Esophagus (tissue), 2 donors: ENCODE data around the gene NKX1-2. TPM values are rescaled to one million over a fixed set of nuclear protein-coding genes. Genes with fewer than 3 reads are reported as not detected.
"Not testable (repeated sequence)": the region's sequence is repeated elsewhere in the genome, so short reads cannot be mapped to it uniquely, and the experiment has no call there.

Experiments used
- H3K27ac ChIP-seq, 2 donors: one replicate each; pipeline ENCODE4 v1.5.1; 2013; ENCODE audit warnings: low read depth in 2 of 2, mild to moderate bottlenecking in 2 of 2, inconsistent platforms in 1 of 2, low read length in 1 of 2, moderate library complexity in 1 of 2
- H3K27me3 ChIP-seq, 2 donors: one replicate each; pipeline ENCODE4 v1.6.1; 2013; ENCODE audit warnings: low read length in 2 of 2, control low read depth in 1 of 2, mild to moderate bottlenecking in 1 of 2; ENCODE audit not compliant: insufficient read depth in 2 of 2, control insufficient read depth in 1 of 2
- H3K36me3 ChIP-seq, 2 donors: one replicate each; pipeline ENCODE4 v1.6.1; 2013; ENCODE audit warnings: low read length in 1 of 2; ENCODE audit not compliant: control insufficient read depth in 2 of 2, insufficient read depth in 2 of 2
- H3K4me1 ChIP-seq, 2 donors: one replicate each; pipeline ENCODE4 v1.6.1; 2013; ENCODE audit warnings: low read length in 1 of 2; ENCODE audit not compliant: control insufficient read depth in 2 of 2, insufficient read depth in 2 of 2
- H3K4me3 ChIP-seq, 2 donors: one replicate each; pipeline ENCODE4 v1.5.1; 2013; ENCODE audit warnings: low read length in 2 of 2, mild to moderate bottlenecking in 2 of 2, low read depth in 1 of 2, moderate library complexity in 1 of 2
- H3K9me3 ChIP-seq, 2 donors: one replicate each; pipeline ENCODE4 v1.6.1; 2013; ENCODE audit warnings: mild to moderate bottlenecking in 2 of 2, low read depth in 1 of 2, low read length in 1 of 2, moderate library complexity in 1 of 2; ENCODE audit not compliant: control insufficient read depth in 2 of 2, insufficient read depth in 1 of 2
- WGBS, 2 donors: extraction: QIAGEN DNeasy Blood & Tissue Kit; methylation state at CpG; one replicate each; pipeline ENCODE4 v1.1.7; 2013; 5-methylcytosine and 5-hydroxymethylcytosine counted together
- polyA plus RNA-seq, 2 donors: library from polyadenylated mRNA; stranded (reverse); fragments of 200-250 nt; gene quantifications; one replicate each; pipeline ENCODE4 v1.2.3, GENCODE V29; 2013
- donor health status: healthy with polysubstance abuse.
- donor health status: Bipolar disorder and iron deficiency.

The NKX1-2 gene
- polyA plus RNA-seq, 2 donors: 0.33 to 0.35 TPM

GRCh38 chr10:124441694-124442093, 8.1 kb downstream of the NKX1-2 start:
- H3K27ac ChIP-seq, H3K4me1 ChIP-seq, H3K4me3 ChIP-seq, H3K27me3 ChIP-seq, H3K9me3 ChIP-seq, H3K36me3 ChIP-seq: not testable (repeated sequence)
- WGBS, 2 donors: 80 to 84% methylated on average over 5 of the region's 5 CpGs

- H3K27ac ChIP-seq: peak overlapping the region; percentile 8 to 49
- H3K27me3 ChIP-seq: no peaks in the 10 kb centered on the region
- H3K36me3 ChIP-seq: no peaks in the 10 kb centered on the region
- no peak overlapping the region for H3K4me3 ChIP-seq
- 48 to 56% methylated on average over 8 of the region's 8 CpGs for WGBS, 2 donors
- H3K4me1 ChIP-seq: no peaks in the 10 kb centered on the region
- no peaks in the 10 kb centered on the region for H3K9me3 ChIP-seq
Observed at GRCh38 chr10:124436191-124436638, 13.6 kb downstream of the NKX1-2 start.

GRCh38 chr10:124435683-124436082, 14.2 kb downstream of the NKX1-2 start:
- H3K4me3 ChIP-seq, H3K36me3 ChIP-seq, H3K27me3 ChIP-seq, H3K4me1 ChIP-seq, H3K9me3 ChIP-seq: not testable (repeated sequence)
- WGBS, 2 donors: 72 to 77% methylated on average over 4 of the region's 4 CpGs
- peak overlapping the region in 1 of 2 donors; percentile 7 for H3K27ac ChIP-seq

GRCh38 chr10:124433461-124433860, 16.4 kb downstream of the NKX1-2 start:
- H3K27ac ChIP-seq: no peak overlapping the region
- no peaks in the 10 kb centered on the region for H3K36me3 ChIP-seq
- 52 to 63% methylated on average over 3 of the region's 3 CpGs for WGBS, 2 donors
- no peaks in the 10 kb centered on the region for H3K4me1 ChIP-seq
- no peaks in the 10 kb centered on the region for H3K9me3 ChIP-seq
- H3K4me3 ChIP-seq: no peak overlapping the region
- no peaks in the 10 kb centered on the region for H3K27me3 ChIP-seq

- no peaks in the 10 kb centered on the region for H3K9me3 ChIP-seq
- no peaks in the 10 kb centered on the region for H3K4me1 ChIP-seq
- 87 to 89% methylated on average over 4 of the region's 4 CpGs for WGBS, 2 donors
- no peaks in the 10 kb centered on the region for H3K27me3 ChIP-seq
- no peak overlapping the region for H3K4me3 ChIP-seq
- no peak overlapping the region for H3K27ac ChIP-seq
- no peaks in the 10 kb centered on the region for H3K36me3 ChIP-seq
Observed at GRCh38 chr10:124430077-124430476, 19.8 kb downstream of the NKX1-2 start.

- WGBS, 2 donors: 63 to 69% methylated on average over 5 of the region's 5 CpGs
- no peaks in the 10 kb centered on the region for H3K4me1 ChIP-seq
- no peak overlapping the region for H3K27ac ChIP-seq
- no peak overlapping the region for H3K4me3 ChIP-seq
- H3K9me3 ChIP-seq: no peaks in the 10 kb centered on the region
- H3K27me3 ChIP-seq: no peaks in the 10 kb centered on the region
- no peaks in the 10 kb centered on the region for H3K36me3 ChIP-seq
Observed at GRCh38 chr10:124429576-124429975, 20.3 kb downstream of the NKX1-2 start.

GRCh38 chr10:124428207-124428777, 21.5 kb downstream of the NKX1-2 start:
- no peak overlapping the region for H3K27ac ChIP-seq
- H3K27me3 ChIP-seq: no peaks in the 10 kb centered on the region
- 44 to 51% methylated on average over 3 of the region's 3 CpGs for WGBS, 2 donors
- no peak overlapping the region for H3K4me3 ChIP-seq
- no peaks in the 10 kb centered on the region for H3K4me1 ChIP-seq
- H3K36me3 ChIP-seq: no peaks in the 10 kb centered on the region
- no peaks in the 10 kb centered on the region for H3K9me3 ChIP-seq

- 76 to 90% methylated on average over 4 of the region's 4 CpGs for WGBS, 2 donors
- Histone ChIP-seq H3K4me1 (no peaks in the 10 kb centered on the region), H3K36me3 (no peaks in the 10 kb centered on the region), H3K4me3 (no peak overlapping the region), H3K9me3 (no peaks in the 10 kb centered on the region), H3K27ac (no peak overlapping the region), H3K27me3 (no peaks in the 10 kb centered on the region)
Observed at GRCh38 chr10:124425227-124425962, 24.4 kb downstream of the NKX1-2 start.

- no peaks in the 10 kb centered on the region for H3K36me3 ChIP-seq
- H3K27me3 ChIP-seq: no peaks in the 10 kb centered on the region
- no peaks in the 10 kb centered on the region for H3K4me1 ChIP-seq
- H3K9me3 ChIP-seq: no peaks in the 10 kb centered on the region
- no peak overlapping the region for H3K27ac ChIP-seq
- no peak overlapping the region for H3K4me3 ChIP-seq
- 83 to 87% methylated on average over 5 of the region's 5 CpGs for WGBS, 2 donors
Observed at GRCh38 chr10:124423813-124424212, 26.0 kb downstream of the NKX1-2 start.

- WGBS, 2 donors: 81 to 83% methylated on average over 12 of the region's 12 CpGs
- no peak overlapping the region for H3K4me3 ChIP-seq
- no peaks in the 10 kb centered on the region for H3K27me3 ChIP-seq
- H3K9me3 ChIP-seq: no peaks in the 10 kb centered on the region
- no peaks in the 10 kb centered on the region for H3K4me1 ChIP-seq
- no peaks in the 10 kb centered on the region for H3K36me3 ChIP-seq
- no peak overlapping the region for H3K27ac ChIP-seq
Observed at GRCh38 chr10:124422742-124423141, 27.1 kb downstream of the NKX1-2 start.
